ENCODE data around the gene TTLL8.

DNA sequence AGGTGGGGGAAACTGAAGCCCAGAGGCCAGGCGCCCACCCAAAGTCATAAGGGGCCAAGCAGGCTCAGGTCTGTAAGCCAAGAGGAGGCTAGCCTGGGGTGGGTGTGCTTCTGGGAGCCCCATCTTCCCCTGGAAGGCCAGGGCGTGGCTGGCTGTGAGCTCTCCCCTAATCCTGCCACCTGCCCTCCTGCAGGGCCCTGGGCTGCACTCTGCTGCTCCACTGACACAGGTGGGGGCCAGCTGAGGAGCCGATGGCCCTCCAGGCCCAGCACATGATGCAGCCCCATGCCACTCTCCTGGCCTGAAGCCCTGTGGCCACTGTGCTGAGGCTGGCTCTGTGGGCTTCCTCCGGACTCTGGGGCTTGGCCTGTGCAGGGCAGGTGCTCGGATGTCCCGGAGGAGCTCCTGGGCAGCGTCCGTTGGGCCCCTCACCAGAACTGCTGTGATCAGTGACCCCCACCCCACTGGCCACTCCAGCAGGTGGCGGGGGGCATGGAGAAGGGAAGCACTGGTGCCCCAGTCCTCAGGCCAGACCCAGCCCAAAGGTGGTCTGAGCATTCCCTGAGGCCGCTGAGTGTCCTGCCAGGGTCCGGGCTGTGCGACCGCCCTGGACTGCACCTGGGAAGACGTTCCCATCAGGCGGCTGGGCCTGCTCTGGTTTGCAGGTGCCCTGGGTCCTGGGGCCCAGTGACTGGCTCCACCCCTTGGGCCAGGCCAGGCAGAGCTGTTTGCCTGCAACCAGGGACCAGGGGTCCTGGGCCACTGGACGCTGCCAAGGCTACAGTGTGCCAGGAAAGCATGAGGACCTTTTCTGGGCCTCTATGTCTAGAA is 89.1 kb downstream of the TTLL8 start:
- no peak for TF ChIP-seq EZH2 (optimal IDR thresholded peaks at IDR 0.05; ENCODE audit: low read depth, low read length)
- no peak for TF ChIP-seq CTCF (IDR thresholded peaks at IDR 0.05; ENCODE audit: low read length)
